PFSK-1 (cell line): ENCODE results near the gene MYO7B.

Source experiments
- FOXP2 ChIP-seq: optimal IDR thresholded peaks from 2 replicates; pipeline ENCODE3; 2011; ENCODE audit warnings: borderline replicate concordance, control low read depth, inconsistent platforms; ENCODE audit not compliant: insufficient read depth; ENCODE audit errors: extremely low read length, extremely low read depth
- POLR2AphosphoS5 ChIP-seq: IDR thresholded peaks from 2 replicates; pipeline ENCODE4 v1.6.1; 2012; ENCODE audit warnings: low read depth, mild to moderate bottlenecking, control low read depth, low read length, moderate library complexity
- SIN3A ChIP-seq: IDR thresholded peaks from 2 replicates; pipeline ENCODE4 v1.6.1; 2012; ENCODE audit warnings: mild to moderate bottlenecking, low read length, moderate library complexity, borderline replicate concordance; ENCODE audit not compliant: insufficient read depth
- TAF1 ChIP-seq: IDR thresholded peaks from 2 replicates; pipeline ENCODE4 v1.6.1; 2012; ENCODE audit warnings: low read length, control low read depth, borderline replicate concordance; ENCODE audit not compliant: insufficient read depth
- TF ChIP-seq, protein P1 (sequence below), 2 experiments: IDR thresholded peaks; 2 replicates each; pipeline versions ENCODE4 v1.6.1 to v1.8.0; 2011 to 2012; ENCODE audit warnings: low read depth in 2 of 2, low read length in 2 of 2, control low read depth in 1 of 2, inconsistent platforms in 1 of 2, mild to moderate bottlenecking in 1 of 2, moderate library complexity in 1 of 2; ENCODE audit not compliant: insufficient read depth in 1 of 2

MYO7B gene

DNA sequence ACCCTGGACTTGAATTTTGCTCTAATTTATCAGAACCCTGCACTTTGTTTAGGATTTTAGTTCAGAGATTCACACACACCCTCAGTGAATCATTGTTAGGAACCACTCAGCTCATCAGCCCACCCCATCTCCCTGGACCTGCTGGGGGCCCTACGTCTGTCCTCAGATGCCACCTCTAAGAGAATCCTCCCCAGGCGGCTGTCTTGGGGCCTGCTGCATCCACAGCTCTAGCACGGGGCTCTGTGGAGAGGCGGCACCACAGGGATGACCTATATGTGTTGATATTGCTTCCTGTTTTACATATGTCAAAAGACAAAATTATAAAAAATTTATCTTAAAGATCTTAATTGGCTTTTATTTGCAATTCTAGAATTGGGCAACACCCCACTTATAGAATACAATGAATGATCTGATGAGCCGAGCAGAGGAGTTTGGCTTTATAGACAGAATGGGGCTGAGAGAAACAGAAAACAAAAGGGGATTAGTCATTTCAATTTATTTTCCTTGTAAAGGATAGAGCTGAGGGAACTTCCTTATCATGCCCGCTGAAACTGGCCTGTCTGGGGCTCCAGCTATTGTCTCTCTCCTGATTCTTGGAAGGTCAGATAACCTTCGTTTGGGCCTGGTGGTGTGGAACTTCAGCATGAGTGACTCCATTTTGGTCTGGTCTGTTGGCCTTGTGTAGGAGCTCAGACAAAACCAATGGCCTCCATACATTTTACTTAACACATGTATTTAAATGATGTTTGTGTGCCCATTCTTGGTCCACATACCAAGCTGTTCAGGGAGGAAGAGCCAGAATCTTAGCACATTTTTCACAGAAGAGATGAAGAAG, 1.4 kb downstream of the MYO7B start:
- TF ChIP-seq, protein P1, sequence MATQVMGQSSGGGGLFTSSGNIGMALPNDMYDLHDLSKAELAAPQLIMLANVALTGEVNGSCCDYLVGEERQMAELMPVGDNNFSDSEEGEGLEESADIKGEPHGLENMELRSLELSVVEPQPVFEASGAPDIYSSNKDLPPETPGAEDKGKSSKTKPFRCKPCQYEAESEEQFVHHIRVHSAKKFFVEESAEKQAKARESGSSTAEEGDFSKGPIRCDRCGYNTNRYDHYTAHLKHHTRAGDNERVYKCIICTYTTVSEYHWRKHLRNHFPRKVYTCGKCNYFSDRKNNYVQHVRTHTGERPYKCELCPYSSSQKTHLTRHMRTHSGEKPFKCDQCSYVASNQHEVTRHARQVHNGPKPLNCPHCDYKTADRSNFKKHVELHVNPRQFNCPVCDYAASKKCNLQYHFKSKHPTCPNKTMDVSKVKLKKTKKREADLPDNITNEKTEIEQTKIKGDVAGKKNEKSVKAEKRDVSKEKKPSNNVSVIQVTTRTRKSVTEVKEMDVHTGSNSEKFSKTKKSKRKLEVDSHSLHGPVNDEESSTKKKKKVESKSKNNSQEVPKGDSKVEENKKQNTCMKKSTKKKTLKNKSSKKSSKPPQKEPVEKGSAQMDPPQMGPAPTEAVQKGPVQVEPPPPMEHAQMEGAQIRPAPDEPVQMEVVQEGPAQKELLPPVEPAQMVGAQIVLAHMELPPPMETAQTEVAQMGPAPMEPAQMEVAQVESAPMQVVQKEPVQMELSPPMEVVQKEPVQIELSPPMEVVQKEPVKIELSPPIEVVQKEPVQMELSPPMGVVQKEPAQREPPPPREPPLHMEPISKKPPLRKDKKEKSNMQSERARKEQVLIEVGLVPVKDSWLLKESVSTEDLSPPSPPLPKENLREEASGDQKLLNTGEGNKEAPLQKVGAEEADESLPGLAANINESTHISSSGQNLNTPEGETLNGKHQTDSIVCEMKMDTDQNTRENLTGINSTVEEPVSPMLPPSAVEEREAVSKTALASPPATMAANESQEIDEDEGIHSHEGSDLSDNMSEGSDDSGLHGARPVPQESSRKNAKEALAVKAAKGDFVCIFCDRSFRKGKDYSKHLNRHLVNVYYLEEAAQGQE (IDR thresholded peaks at IDR 0.05; ENCODE audit: insufficient read depth in 1 of 2, low read depth in 2 of 2, low read length in 2 of 2) = no peak
- TF ChIP-seq SIN3A (no peak), FOXP2 (no peak), TAF1 (no peak), POLR2AphosphoS5 (no peak)

GRCh38 chr2:127537644-127538043, 2.2 kb downstream of the MYO7B start:
- no peak for TF ChIP-seq FOXP2
- TF ChIP-seq SIN3A = no peak
- no peak for TF ChIP-seq TAF1
- no peak for TF ChIP-seq POLR2AphosphoS5
- TF ChIP-seq, protein P1 (IDR thresholded peaks at IDR 0.05; ENCODE audit: insufficient read depth in 1 of 2, low read depth in 2 of 2, low read length in 2 of 2) = no peak

- no peak for TF ChIP-seq SIN3A
These were observed 6.3 kb downstream of the MYO7B start for GRCh38 chr2:127541809-127542208.

DNA sequence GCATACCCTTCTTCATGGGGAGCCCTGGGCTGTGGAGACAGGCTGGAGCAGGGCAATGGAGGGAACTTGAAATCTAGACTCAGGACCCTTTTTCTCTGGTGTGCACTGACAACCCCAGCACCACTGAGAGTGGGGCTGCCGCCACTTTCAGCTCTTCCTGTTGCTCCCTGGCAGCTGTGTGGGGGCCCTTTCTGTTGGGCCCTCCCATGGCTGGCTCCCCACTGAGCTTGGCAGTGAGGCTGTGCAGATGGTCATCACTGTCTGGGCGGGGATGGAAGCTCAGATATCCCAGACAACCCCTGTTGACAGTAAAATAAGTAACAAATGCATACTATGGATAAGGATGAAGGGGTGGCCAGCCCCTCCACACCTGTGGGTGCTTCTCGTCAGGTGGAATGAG, 6.7 kb downstream of the MYO7B start:
- no peak for TF ChIP-seq SIN3A
- no peak for TF ChIP-seq FOXP2
- TF ChIP-seq, protein P1 (IDR thresholded peaks at IDR 0.05; ENCODE audit: insufficient read depth in 1 of 2, low read depth in 2 of 2, low read length in 2 of 2) = no peak
- no peak for TF ChIP-seq POLR2AphosphoS5
- no peak for TF ChIP-seq TAF1

GRCh38 chr2:127545189-127545588, 9.7 kb downstream of the MYO7B start:
- TF ChIP-seq FOXP2 (no peak), SIN3A (no peak), POLR2AphosphoS5 (no peak), TAF1 (no peak)
- TF ChIP-seq, protein P1 (IDR thresholded peaks at IDR 0.05; ENCODE audit: insufficient read depth in 1 of 2, low read depth in 2 of 2, low read length in 2 of 2) = no peak
